Colon (tissue), 2 donors: Measurements from ENCODE around the gene GLB1L3.
"Not testable (repeated sequence)": the region's sequence is repeated elsewhere in the genome, so short reads cannot be mapped to it uniquely, and the experiment has no call there.

Experiments used
- FAIRE-seq: peaks from 2 replicates; lab custom pipeline; 2012; peaks lifted over from hg19 to GRCh38; lab: Jason Lieb, UNC
- donor health status: control.
- donor health status: control.

GLB1L3 gene

DNA sequence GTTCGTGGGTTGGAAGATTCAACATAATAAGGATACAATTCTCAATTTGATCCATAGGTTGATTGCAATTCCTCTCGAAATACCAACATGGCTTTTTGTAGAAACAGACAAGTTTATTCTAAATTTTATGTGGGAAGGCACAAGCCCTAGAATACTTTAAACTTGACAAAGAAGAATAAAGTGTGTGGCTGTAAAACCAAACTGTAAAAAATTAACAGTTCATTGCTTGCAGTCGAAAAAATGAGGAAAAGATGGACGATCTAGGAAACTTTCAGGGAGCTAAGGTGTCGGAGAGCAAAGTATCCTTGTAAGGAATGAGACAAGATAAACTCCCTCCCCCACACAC, 1.0 kb upstream of the GLB1L3 start:
- no peak for FAIRE-seq

DNA sequence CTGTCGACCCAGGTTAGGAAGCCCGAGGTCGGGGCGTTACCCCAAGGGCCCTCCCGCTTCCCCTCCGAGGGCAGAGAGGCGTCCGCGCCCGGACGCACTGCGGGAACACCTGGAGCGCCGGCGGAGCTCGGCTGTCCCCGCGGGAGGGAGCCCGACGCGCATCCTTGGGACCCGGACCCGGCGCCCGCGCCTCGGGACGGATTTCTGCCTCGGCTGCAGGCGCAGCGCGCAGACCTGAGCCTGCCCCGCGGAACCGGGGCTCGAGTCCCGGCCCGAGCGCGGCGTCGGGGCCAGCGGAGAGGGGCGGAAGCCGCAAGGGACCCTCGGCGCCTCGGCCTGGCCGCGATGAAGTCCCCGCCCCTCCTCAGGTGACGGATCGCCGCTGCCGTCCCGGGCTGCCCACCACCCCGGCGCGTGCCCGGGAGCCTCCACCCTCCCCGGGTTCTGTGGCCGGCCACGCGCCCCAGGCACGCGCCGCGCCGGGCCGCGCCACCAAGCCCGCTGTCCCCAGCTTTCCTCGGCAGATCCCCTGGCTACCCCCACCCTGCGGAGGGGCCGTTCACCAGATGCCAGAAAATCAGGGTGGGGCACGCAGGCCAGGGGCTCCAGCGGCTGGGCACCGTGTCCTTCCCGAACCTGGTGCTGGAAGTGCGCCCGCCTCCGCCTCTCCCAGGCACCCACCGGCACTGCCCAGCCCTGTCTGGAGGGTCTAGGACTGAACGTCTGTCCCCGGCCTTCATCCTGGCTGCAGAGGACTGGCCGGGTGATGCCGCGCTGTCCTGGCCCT, 410 bp downstream of the GLB1L3 start:
- FAIRE-seq: no peak

DNA sequence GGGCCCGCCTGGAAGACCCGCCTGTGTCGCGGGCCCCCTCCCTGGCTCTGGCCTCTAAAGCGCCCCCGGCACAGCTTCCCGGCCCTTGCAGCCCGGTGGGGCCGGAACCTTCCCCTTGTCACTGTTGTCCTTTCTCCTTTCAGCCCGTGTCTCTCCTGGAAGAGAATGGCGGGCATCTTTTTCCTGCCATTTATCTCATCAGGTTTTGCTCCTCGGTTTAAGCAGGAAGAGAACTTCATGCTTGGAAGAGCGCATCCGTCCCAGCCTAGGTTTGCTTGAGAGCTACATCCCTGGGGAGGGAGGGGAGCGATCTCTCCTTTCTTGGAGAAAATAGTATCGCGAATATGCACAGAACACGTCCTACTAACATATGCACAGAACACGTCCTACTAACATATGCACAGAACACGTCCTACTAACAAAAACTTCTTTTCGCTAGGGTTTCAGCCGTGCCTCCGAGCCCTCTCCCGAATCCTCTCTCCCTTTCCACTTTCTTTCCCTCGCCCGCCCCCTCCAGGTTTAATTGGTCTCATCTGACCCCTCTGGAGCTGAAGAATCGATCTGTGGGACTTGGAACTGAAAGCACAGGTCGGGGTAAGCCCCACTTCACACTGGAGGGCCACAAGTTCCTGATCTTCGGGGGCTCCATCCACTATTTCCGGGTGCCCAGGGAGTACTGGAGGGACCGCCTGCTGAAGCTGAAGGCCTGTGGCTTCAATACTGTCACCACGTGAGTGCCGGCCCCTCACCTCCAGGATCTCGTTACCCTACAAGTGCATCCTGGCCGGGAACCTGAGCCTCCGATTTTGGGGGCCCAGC, 1.2 kb downstream of the GLB1L3 start:
- no peak for FAIRE-seq

DNA sequence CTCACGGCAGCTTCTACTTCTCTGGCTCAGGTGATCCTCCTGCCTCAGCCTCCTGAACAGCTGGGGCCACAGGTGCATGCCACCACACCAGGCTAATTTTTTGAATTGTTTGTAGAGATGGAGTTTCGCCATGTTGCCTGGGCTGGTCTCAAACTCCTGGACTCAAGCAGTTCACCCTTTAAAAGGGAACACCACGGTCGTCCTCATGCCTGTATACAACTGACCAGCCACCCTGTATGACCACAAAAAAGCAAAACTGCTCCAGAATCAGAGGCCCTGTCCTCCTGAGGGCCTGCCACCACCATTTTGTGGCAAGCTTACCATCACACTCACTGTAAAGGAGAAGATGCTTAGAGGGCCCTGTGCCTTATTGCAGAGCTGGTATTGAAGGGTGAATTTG, 2.2 kb downstream of the GLB1L3 start:
- FAIRE-seq: no peak

DNA sequence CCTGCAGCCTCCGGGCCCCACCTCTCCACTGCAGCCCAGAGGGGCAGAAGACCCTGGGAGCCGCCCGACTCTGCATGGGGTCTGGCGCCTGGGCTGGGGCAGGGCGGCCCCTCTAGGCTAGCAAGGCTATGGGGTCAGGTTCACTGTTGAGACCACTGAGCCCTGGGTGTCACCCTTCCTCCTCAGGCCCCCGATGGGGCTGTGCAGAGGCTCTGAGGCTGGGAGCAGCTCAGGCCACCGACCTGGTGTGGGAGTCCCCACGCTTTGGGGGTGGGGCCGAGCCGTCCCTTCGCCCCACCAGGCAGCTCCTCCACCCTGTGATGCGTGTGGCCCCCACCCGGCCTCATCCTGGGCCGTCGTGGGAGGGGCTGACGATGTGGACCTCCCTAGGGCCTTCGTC, 5.5 kb downstream of the GLB1L3 start:
- not testable (repeated sequence) for FAIRE-seq

DNA sequence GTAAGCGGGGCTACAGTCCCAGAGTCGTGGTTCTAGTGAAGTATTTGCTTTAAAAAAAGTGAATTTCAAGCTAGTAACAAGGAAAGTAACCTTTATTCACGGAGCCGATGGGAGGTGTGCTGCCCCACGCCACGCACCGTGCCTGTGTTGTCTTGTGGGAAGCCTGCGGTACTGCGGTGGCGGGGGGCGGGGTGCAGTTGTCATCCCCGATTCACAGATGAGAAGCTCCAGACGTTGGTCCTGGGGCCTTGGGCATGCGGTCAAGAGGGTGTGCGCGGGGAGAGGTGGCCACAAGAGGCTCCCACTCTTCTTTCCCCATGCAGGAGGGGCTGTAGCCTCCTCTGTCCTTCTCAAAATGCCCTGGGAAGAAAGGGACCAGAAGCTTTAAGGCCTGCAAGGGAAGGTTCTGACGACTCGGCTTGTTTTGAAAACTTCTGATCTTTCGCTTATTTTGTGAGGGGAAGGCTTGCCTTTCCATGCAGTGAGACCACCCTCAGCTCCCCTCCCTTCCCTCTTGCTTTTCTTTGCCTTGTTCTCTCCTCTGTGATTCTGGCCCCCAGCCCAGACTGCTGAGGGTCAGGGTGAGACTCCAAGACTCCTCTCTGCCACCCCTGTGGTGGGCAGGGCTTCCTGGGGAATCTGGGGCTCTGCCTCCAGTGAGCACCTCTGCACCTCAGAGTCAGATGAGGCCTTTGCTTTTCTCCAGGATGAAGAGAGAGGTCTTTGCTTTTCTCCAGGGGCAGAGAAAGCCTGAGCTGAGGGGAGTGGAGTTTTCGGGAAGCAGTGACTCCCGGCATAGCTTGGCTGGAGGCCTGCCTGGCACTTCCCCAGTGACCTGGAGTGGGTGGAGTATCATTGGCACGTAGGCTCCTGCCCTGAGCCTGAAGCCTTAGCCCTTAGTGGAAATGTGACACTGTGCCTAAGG, 6.2 kb downstream of the GLB1L3 start:
- FAIRE-seq: no peak

DNA sequence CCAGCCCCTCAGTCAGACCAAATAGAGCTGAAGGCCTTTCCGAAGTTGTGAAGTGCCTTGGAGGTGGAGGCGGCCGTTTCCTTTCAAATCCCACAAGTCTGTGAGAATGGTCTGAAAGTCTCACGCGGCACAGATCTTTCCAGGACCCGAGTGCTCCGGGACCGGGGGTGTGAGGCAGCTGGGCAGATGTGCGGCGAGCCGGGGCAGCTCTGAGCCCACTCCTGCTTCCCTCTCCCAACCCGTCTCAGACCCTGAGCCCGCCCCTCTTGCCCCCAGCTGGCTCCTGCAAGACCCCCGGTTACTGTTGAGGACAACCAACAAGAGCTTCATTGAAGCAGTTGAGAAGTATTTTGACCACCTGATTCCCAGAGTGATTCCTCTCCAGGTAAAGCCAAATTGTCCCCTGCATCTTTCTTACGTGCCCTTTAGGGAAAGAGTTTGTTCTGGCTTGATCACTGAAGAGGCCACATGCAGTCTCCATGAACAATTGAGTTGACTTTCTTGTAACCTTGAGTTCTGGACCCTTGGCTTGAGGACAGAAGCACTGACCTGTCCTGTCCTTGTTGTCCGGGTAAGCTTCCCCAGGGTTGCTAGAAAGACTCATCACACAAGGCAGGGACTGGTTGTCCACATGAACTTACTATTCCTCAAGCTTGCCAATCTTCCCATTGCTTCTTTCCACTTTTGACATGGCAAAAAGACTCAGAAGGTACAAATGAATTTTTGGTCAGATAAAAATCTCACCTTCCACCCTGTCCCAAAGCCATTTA, 7.5 kb downstream of the GLB1L3 start:
- no peak for FAIRE-seq

DNA sequence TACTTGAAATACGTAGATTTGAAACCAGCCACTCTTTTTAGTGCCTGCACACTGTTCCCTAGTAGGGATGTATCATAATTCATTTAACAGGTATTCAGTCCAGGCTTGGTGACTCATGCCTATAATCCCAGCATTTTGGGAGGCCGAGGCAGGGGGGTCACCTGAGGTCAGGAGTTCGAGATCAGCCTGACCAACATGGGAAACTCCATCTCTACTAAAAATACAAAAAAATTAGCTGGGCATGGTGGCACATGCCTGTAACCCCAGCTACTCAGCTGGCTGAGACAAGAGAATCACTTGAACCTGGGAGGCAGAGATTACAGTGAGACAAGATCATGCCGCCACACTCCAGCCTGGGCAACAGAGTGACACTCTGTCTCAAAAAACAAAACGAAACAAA, 8.2 kb downstream of the GLB1L3 start:
- not testable (repeated sequence) for FAIRE-seq

DNA sequence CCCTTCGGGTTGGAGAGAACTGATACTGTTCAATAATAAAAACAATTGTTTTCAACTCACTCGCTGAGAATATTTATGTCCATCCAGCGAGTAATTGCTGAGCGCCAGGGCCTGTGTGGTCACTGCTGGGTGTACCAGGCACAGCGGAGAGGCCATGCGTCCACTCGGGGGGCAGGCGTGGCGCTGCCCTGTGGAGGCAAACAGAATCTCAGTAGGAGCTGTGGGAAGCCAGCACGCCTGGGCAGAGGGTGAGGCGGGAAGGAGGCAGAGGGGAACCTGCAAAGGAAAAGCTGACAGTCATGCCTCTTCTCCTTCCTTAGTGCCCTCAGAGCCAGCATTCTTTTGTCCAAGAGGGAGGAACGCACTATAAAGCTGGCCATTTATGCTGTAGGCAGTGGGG, 11.4 kb downstream of the GLB1L3 start:
- no peak for FAIRE-seq

DNA sequence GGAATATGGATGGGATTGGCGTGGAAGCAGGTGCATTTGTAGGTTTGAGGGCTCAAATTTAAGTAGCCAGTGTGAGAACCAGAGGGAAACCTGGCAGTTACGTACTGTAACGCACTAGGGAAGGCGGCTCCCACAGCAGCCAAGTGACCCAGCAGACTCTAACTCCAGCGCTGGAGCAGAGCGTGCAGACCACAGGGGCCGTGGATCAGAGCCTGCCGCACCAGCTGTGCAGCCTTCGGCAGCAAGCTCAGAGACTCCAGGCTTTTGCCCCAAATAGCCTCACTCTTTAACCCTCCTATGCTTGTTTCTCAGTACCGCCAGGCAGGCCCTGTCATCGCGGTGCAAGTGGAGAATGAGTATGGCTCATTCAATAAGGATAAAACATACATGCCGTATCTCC, 12.3 kb downstream of the GLB1L3 start:
- no peak for FAIRE-seq

DNA sequence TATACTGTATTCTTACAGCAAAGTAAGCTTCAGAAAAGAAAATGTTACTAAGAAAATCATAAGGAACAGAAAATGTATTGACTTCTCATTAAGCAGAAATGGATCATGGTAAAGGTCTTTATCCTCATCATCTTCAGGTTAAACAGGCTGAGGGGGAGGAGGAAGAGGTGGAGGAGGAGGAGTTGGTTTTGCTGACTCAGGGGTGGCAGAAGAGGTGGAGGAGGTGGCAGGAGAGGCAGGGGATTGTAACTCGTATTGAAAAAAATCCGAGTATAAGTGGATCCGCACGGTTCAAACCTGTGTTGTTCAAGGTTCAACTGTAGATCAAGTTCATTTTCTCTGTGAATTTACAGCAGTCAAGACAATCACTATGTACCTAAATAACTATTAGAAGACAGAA, 13.0 kb downstream of the GLB1L3 start:
- no peak for FAIRE-seq

DNA sequence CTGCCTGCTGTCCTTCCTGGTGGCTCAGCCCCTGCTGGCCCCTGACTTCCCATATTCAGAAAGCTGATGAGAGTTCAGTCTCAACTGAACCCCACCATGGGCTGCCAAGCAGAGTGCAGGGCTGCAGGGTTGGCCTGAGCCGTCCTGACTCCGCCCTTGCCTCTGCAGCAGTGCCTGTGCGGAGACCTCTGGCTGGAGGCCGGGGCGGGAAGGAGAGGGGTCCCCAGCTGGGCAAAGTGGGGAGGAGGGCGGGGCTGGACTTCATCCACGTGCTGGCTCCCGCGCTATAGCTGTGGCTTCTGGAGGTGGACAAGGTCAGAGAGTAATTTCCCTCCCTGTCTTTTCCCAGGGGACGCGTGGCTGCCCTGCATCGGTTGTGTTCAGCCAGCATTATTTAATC, 13.6 kb downstream of the GLB1L3 start:
- FAIRE-seq: no peak

DNA sequence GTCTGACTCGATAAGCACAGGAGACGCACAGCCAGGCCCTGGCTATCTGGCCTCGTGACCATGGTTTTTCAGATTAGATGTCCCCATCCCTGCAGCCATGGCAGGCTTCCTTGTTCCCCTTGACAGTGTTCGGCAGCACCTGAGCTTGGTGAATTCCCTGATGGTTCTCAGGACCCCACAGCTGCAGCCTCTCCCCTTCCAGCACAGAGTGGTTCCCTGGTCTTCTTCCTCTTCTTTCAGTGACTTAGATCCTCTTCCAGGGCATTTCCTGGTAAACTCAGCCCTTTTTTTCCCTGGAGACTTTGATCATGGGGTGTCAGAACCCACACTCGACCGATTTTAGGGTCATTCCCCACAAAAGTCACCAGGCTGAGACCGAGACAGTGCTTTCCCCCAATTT, 14.5 kb downstream of the GLB1L3 start:
- FAIRE-seq: no peak

DNA sequence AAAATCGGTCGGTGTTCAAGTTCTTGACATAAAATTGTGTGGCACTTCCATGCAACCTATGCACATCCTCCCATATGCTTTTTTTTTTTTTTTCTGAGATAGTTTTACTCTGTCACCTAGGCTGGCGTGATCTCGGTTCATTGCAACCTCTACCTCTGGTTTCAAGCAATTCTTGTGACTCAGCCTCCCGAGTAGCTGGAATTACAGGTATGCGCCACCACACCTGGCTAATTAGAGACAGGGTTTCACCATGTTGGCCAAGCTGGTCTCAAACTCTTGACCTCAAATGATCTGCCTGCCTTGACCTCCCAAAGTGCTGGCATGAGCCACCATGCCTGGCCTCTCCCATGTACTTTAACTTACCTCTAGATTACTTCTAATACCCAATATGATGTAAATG, 15.0 kb downstream of the GLB1L3 start:
- no peak for FAIRE-seq

DNA sequence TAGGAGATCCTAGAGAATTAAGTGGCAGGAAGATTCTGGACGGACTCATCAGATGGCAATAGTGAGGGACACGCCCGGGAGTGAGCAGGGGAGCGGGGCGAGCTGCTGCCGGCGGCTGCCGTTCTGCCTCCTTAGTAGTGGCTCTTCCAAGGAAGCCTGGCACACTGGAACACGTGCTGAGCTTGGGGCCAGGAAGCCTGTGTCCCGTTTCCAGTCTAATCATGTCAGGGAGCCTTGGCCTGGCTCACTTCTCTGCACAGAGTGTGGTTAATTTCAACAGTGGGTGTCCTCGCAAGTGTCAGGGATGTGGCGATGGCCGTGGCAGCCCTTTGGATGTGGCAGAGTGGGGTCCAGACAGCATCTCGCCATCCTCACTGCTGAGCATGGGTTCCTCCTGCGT, 16.5 kb downstream of the GLB1L3 start:
- no peak for FAIRE-seq

DNA sequence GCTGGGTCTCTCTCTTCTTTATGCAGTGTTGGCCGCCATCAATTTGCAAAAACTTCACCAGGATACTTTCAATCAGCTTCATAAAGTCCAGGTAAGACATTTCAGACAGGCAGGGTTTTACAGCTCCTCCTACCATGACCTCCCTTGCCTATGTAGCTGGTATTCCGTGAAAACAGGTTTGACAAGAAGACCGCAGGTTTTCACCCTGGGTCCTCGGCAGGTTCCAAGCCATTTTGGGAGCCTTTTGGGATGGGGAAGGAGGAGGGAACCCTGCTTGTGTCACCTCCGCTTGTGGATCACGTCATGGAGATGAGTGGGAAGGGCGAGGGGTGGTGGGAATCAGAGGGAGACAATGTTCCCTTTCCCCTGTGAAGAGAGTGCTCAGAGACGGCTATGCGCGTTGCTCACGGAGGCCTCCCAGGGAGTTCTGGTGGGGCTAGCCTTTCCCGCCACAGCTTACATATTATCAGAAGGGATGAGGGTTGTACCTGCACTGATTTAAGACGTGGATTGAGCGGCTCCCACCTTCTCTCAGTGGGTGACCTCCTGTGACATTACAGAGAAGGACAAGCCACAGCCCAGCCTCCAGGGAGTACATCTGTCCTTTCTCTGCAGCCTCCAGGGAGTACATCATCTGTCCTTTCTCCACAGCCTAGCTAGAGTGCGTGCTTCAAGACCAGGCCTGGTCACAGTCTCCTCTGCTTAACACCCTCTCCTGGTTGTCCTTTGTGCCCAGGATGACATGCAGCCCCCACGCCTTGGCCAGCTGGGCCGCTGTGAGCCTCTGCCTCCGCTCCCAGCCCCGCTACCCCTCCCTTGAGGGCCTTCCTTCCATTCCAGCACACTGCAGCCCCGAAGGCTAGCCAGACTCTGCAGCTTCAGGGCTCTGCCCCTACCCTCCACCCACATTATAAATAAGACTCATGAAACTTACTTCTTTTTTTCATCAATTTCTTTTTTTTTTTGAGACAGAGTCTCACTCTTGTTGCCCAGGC, 17.2 kb downstream of the GLB1L3 start:
- no peak for FAIRE-seq

DNA sequence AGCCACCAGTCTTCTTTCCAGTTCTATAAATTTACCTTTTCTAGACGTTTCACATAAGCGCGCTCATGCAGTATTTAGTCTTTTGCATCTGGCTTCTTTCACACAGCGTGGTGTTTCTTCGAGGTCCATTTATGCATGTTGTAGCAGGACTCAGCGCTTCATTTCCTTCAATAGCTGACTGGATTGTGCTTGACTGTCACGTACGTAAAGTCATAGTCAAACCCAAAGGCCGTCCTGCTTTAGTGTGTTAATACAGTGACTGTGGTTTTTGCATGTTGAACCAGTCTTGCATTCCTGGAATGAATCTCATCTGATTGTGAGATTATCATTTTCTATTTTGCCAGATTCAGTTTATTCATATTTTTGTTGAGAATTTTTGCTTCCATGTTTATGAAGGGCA, 18.5 kb downstream of the GLB1L3 start:
- no peak for FAIRE-seq

DNA sequence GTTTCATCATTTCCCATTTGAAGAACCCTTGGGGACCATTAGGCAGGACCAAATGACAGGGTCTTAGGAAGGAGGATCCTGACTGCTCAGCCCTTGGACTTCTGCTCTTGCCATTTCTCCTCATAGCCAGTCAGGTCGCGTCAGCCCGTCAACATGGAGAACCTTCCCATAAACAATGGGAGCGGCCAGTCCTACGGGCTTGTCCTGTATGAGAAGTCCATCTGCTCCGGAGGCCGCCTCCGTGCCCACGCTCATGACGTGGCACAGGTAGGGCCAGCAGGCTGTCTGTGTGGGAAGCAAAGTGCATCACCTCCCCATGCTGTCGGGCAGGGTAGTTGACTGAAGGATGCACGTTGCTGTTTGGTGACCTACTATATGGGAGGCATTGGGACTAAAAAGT, 36.0 kb downstream of the GLB1L3 start:
- FAIRE-seq: no peak

DNA sequence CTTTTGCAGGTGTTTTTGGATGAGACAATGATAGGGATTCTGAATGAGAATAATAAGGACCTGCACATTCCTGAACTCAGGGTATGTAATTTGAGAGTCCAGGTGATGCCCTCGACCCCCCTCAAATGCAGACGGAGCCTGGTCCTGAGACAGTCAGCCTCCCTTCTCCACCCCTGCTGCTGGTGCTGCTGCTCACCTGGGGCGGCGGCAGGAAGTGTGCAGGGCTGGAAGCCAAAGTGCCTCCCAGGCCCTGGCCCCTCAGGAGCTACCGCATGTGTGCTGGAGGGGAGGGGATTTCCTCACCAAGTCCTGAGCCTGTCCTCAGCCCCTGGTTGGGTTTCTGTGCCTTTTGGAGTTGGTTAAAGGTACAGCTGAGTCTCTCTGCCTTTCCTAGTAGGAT, 36.6 kb downstream of the GLB1L3 start:
- no peak for FAIRE-seq

DNA sequence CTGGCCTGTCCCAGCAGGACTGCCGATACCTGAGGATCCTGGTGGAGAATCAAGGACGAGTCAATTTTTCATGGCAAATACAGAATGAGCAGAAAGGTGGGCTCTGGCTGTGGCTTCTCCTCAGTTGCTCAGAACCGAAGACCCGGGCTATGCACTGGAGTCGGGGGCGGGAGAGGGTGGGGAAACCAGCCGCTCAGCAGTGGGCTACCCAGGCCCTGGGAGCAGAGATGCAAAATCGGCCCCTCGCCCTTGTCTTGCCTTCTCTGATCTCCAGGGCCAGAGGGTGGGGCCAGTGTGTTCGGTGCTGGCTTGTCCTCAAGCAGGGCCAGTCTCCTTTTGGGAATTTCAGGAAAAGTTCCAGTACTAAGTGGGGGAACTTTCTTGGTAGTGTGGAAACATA, 37.2 kb downstream of the GLB1L3 start:
- FAIRE-seq: no peak
